OCI-LY1 (cell line): Measurements from ENCODE around the gene MYO15A.
"Not testable (repeated sequence)": the region's sequence is repeated elsewhere in the genome, so short reads cannot be mapped to it uniquely, and the experiment has no call there.

Experiments
- H2AFZ ChIP-seq: fragments of 200-600 bp; sonication (generic), shearing (Covaris generic); 2 replicates; pipeline ENCODE4 v1.6.0; 2014; ENCODE audit warnings: antibody characterized with exemption, mild to moderate bottlenecking, low read length
- H3F3A ChIP-seq: fragments of 200-600 bp; sonication (generic), shearing (Covaris generic); 2 replicates; pipeline ENCODE4 v1.6.0; 2014; ENCODE audit warnings: mild to moderate bottlenecking, antibody characterized with exemption, low read length, moderate library complexity; ENCODE audit not compliant: insufficient read depth
- H3K27ac ChIP-seq: fragments of 200-600 bp; sonication (generic); 2 replicates; pipeline ENCODE4 v1.5.1; 2014; ENCODE audit warnings: low read length, mixed run types, mild to moderate bottlenecking, low read depth; ENCODE audit not compliant: poor library complexity, severe bottlenecking
- H3K27me3 ChIP-seq: fragments of 200-600 bp; sonication (generic); 2 replicates; pipeline ENCODE4 v1.6.0; 2014; ENCODE audit warnings: antibody characterized with exemption, mild to moderate bottlenecking, low read length, moderate library complexity; ENCODE audit not compliant: insufficient read depth
- H3K36me3 ChIP-seq: fragments of 200-600 bp; sonication (generic); 2 replicates; pipeline ENCODE4 v1.6.1; 2014; ENCODE audit warnings: mild to moderate bottlenecking, antibody characterized with exemption, low read length, moderate library complexity, mixed read lengths; ENCODE audit not compliant: insufficient read depth
- H3K4me1 ChIP-seq: fragments of 200-600 bp; sonication (generic); 2 replicates; pipeline ENCODE4 v1.5.1; 2014; ENCODE audit warnings: mild to moderate bottlenecking, low read length, moderate library complexity; ENCODE audit not compliant: insufficient read depth, severe bottlenecking
- H3K4me2 ChIP-seq: fragments of 200-600 bp; sonication (generic), shearing (Covaris generic); 2 replicates; pipeline ENCODE4 v1.6.1; 2014; ENCODE audit warnings: low read length
- H3K4me3 ChIP-seq: fragments of 200-600 bp; sonication (generic); 2 replicates; pipeline ENCODE4 v1.5.1; 2014; ENCODE audit warnings: low read length, low read depth, mild to moderate bottlenecking, mixed read lengths; ENCODE audit not compliant: poor library complexity, severe bottlenecking
- H3K79me2 ChIP-seq: fragments of 200-600 bp; shearing (Covaris generic); 2 replicates; pipeline ENCODE4 v1.6.1; 2016; ENCODE audit warnings: mixed run types, low read length, mixed read lengths; ENCODE audit not compliant: insufficient read depth
- H3K9ac ChIP-seq: fragments of 200-600 bp; sonication (generic), shearing (Covaris generic); 2 replicates; pipeline ENCODE4 v1.6.1; 2014; ENCODE audit warnings: mild to moderate bottlenecking, low read length, mixed read lengths
- H3K9me2 ChIP-seq: fragments of 200-600 bp; sonication (generic), shearing (Covaris generic); 2 replicates; pipeline ENCODE4 v1.6.1; 2014; ENCODE audit warnings: low read depth, mild to moderate bottlenecking, low read length, mixed read lengths
- H3K9me3 ChIP-seq: fragments of 200-600 bp; shearing (Covaris generic); 2 replicates; pipeline ENCODE4 v1.6.1; 2014; ENCODE audit warnings: low read length, mixed read lengths
- H4K20me1 ChIP-seq: fragments of 200-600 bp; sonication (generic), shearing (Covaris generic); 2 replicates; pipeline ENCODE4 v1.6.0; 2016; ENCODE audit warnings: mild to moderate bottlenecking, low read length; ENCODE audit not compliant: insufficient read depth
- CTCF ChIP-seq: fragments of 200-600 bp; sonication (generic), shearing (Covaris generic); IDR thresholded peaks from 2 replicates; pipeline ENCODE4 v1.5.1; 2017; ENCODE audit warnings: mild to moderate bottlenecking, antibody characterized with exemption, low read length, moderate library complexity, mixed read lengths
- EZH2 ChIP-seq: fragments of 200-600 bp; sonication (generic), shearing (Covaris generic); IDR thresholded peaks from 2 replicates; pipeline ENCODE4 v1.8.0; 2017; ENCODE audit warnings: borderline replicate concordance, mixed run types, mild to moderate bottlenecking, antibody characterized with exemption, low read length, moderate library complexity, mixed read lengths

MYO15A gene

GRCh38 chr17:18213666-18214270 lies 105.2 kb downstream of the MYO15A start:
- TF ChIP-seq CTCF (no peak), EZH2 (no peak)
- Histone ChIP-seq H2AFZ (no peak overlapping the region), H3K36me3 (peaks cover 24% of the 10 kb centered on the region), H4K20me1 (no peaks in the 10 kb centered on the region), H3K4me3 (no peak overlapping the region), H3K27ac (no peak overlapping the region), H3K79me2 (no peaks in the 10 kb centered on the region), H3F3A (no peaks in the 10 kb centered on the region), H3K27me3 (no peaks in the 10 kb centered on the region), H3K9ac (no peak overlapping the region), H3K9me2 (no peaks in the 10 kb centered on the region), H3K9me3 (no peaks in the 10 kb centered on the region), H3K4me2 (no peak overlapping the region), H3K4me1 (no peaks in the 10 kb centered on the region)

DNA sequence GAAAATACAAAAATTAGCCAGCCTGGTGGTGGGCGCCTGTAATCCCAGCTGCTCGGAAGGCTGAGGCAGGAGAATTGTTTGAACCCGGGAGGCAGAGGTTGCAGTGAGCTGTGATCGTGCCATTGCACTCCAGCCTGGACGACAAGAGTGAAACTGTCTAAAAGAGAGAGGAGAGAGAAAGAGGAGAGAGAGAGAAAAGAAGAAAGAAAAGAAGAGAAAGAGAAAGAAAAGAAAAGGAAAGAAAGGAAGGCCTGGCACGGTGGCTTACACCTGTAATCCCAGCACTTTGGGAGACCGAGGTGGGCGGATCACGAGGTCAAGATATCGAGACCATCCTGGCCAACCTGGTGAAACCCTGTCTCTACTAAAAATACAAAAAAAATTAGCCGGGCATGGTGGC lies 108.3 kb downstream of the MYO15A start:
- not testable (repeated sequence) for H3K9me3 ChIP-seq, H3K9me2 ChIP-seq, H3K36me3 ChIP-seq, H3K9ac ChIP-seq, H3K4me3 ChIP-seq, H4K20me1 ChIP-seq, H3K27me3 ChIP-seq, H3K4me2 ChIP-seq, H3F3A ChIP-seq, H2AFZ ChIP-seq, H3K4me1 ChIP-seq, H3K79me2 ChIP-seq, H3K27ac ChIP-seq

DNA sequence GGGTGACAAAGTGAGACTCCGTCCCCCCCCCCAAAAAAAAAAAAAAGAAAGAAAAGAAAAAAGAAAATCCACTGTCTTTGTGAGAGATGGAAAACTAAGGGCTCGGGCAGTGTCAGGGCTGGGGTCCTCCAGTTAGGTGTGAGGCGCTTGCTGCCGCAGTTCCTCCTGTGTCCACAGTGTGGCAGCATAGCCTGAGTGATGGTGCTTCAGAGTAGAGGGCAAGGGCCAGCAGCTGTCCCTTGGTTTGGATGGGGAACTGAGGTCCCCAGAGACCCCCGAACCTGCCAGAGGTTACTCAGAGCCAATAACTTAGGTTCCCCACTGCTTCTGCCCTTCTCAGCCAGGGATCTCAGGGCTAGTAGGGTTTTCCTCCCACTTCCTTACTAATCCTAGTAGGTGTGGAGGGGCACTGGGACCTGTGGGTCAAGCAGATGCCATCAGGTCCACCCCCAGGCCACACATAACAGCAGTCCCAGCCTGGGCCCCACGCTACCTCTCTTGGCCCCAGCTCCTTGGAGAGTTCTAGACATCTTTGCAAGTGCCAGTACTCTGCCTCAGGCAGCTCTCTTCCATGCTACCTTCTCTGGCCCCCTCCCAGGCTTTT lies 109.0 kb downstream of the MYO15A start:
- Histone ChIP-seq H3K4me1 (no peaks in the 10 kb centered on the region), H3K4me3 (no peak overlapping the region), H4K20me1 (no peaks in the 10 kb centered on the region), H3K9me2 (no peaks in the 10 kb centered on the region), H3K4me2 (no peak overlapping the region), H3K36me3 (no peaks in the 10 kb centered on the region), H3K79me2 (no peaks in the 10 kb centered on the region), H3F3A (no peaks in the 10 kb centered on the region), H3K27me3 (no peaks in the 10 kb centered on the region), H3K9ac (no peak overlapping the region), H3K27ac (no peak overlapping the region), H3K9me3 (no peaks in the 10 kb centered on the region), H2AFZ (no peak overlapping the region)
- TF ChIP-seq CTCF (peak; percentile 91), EZH2 (no peak)
